ENCODE results near the gene RHOT2. TPM values are rescaled to one million over a fixed set of nuclear protein-coding genes. Genes with fewer than 3 reads are reported as not detected.

RHOT2 gene
- 100 to 1,000 TPM in 1 of 4 donors, 10 to 100 TPM in 3; 70.5 to 111 (median 77.6) TPM for polyA plus RNA-seq (ENCODE audit: insufficient read length in 4 of 4)

DNA sequence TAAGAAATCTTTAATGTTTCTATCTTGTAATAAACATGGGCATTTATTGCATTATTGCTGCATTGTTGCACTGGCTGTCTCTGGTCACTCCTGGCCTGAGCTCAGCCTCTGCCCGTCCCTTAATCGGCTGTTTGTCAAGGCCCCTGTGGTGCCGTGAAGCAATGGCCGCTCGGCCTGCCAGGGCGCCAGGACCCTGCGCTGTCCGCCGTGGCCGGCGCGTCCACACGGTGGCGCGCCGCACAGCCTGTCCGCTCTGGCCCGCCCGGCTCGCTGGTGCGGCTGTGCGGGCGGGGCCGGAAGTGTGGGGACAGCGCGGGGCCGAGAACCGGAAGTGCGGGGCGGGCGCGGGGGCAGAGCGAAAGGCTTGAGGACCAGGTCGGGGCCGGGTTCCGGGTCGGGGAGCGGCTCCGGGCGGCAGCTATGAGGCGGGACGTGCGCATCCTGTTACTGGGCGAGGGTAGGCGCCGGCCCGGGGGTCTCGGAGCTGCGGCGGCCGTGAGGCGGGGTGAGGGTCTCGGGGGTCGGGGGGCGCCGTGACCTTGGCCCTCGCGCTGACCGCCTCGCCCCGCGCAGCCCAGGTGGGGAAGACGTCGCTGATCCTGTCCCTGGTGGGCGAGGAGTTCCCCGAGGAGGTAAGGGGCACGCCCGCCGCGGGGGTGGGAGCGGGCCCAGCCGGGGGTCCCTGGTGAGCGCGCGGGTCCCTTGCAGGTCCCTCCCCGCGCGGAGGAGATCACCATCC, at the start of gene RHOT2:
Gene RHOT2 (plus strand): TSS at position 353 of the 739 bp plus-strand sequence. CDS start 68 bp downstream, at position 421.
- peak; percentile 79 to 85 (median 82) for DNase-seq (ENCODE audit: low read depth in 4 of 4, low spot score in 3 of 4)

DNA sequence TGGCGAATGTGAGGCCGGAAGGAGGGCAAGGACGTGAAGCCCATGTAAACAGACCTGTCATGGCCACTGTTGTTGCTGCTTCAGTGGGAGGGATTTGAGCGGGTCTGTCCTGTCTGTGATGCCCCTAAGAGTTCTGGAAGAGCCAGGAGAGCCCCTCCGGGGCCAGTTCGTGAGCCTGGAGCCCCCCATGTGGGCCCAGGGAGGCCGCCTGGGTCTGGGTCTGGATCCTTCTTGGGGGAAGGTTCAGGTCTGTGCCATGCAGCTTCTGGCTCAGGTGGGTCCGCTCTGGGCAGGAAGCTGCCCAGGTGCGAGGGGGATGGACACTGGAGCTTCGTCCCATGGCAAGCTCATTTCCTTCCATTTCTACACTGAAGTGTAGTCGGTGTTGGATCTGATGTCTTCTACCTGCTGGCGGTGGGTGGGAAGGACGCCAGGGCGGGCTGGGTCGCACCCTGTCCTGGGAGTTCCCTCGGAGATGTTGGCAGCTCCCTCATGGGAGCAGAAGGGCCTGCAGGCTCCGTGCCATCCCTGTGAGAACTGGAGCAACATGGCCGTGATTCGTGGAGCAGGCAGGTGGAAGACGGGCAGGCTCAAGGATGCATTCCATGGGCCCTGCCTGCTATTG, 48.3 kb upstream of the RHOT2 start:
- DNase-seq (ENCODE audit: low read depth in 4 of 4, low spot score in 3 of 4): no peak

DNA sequence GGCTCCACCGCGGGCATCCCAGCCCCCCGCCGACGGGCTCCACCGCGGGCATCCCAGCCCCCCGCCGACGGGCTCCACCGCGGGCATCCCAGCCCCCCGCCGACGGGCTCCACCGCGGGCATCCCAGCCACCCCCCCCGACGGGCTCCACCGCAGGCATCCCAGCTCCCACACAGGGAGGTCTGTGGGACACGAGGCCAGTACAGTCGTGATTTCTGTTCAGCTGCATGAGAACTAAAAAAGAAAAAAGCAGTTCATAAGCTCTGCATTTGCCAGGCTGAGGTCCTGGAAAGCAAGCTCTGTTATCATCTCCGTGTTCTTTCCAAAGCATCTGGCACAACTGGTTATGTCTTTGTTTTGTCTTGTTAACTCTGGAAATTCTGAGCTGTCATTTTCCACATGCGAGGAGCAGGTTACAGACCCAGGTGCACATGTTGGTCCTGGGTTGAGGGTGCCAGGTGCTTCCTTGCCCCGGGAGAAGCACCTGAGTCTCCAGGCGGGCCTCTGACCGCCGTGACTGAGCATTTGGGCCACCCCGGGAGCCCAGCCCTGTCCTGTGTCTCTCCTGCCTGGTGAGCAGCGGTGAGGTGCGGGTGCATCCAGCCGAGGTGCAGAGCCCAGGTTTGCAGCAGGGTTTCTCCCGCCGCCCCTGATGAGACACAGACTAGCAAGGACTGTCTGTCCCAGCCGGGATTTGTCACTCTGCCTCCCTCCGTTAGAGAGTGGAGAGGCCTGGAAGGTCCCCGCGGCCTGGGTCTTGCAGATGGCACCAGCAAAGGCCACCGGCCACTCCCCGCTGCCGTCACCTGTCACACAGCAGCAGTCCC, 47.0 kb upstream of the RHOT2 start:
- no peak for DNase-seq (ENCODE audit: low read depth in 4 of 4, low spot score in 3 of 4)

DNA sequence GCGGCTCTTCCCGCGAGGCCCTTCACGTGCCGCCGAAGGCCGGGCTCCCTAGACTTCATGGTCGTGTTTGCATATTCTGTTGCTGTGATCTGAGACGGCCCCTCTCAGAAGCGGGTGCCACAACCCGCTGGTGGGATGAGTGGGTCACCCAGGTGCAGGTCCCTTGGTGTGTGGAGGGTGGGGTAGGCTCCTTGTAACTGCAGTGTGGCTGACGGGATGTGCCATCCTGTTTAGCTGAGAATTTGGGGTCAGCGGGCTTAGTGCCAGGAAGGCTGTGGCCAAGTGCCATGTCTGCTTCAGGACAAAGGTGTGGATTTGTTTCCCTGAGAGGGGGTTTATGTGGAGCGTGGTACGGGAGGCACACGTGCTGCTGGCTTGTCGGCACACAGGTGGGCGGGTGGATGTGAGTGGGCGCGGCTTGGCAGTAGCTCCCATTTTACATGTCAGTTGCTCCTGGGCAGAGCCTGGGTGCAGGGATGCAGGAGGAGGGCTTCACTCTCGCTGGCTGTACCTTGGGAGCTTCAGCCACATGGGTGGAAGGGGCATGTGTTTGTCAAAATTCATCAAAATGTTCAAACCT, 46.3 kb upstream of the RHOT2 start:
- no peak for DNase-seq (ENCODE audit: low read depth in 4 of 4, low spot score in 3 of 4)

DNA sequence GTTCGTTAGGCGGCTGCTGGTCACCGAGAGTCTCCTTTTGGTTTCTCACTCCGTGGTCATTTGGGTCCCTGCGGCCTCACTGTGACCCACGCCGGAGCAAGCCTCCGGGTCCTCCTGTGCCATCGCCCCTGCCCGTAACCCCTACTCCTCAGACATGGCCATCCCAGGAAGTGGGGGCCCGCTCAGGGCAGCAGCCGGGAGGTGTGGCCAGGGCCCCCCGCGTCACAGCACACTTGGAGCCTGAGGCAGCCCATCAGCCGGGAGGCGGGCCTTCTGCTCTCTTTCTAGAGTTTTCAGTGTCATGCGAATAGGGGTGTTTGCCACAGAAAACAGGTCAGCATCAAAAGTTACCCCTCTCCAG, 45.0 kb upstream of the RHOT2 start:
- no peak for DNase-seq (ENCODE audit: low read depth in 4 of 4, low spot score in 3 of 4)

DNA sequence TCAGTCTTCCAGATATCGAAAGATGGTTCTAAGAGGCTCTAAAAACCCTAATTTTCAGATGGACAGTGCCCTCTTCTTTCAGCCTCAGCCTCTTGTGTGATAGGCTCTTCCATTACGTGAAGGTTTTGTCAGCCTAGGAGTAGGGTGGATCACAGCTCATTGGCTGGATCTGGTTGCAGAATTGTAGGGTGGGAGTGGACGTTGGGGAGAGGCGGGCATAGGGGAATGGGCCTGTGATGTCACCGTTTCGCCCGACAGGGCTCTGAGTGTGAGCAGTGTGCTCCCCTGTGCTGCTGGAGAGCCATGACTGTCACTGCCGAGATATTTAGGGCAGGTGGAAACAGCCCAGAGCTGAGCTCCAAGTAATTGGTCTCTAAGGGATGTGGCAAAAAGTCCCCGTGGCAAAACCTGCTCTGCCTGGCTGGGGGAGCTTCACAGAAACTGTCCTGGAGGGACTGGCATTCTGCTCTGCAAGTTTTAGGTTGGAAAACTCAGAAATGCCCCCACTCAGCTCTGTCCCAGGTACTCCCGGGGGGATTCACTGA, 43.3 kb upstream of the RHOT2 start:
- DNase-seq (ENCODE audit: low read depth in 4 of 4, low spot score in 3 of 4): no peak

DNA sequence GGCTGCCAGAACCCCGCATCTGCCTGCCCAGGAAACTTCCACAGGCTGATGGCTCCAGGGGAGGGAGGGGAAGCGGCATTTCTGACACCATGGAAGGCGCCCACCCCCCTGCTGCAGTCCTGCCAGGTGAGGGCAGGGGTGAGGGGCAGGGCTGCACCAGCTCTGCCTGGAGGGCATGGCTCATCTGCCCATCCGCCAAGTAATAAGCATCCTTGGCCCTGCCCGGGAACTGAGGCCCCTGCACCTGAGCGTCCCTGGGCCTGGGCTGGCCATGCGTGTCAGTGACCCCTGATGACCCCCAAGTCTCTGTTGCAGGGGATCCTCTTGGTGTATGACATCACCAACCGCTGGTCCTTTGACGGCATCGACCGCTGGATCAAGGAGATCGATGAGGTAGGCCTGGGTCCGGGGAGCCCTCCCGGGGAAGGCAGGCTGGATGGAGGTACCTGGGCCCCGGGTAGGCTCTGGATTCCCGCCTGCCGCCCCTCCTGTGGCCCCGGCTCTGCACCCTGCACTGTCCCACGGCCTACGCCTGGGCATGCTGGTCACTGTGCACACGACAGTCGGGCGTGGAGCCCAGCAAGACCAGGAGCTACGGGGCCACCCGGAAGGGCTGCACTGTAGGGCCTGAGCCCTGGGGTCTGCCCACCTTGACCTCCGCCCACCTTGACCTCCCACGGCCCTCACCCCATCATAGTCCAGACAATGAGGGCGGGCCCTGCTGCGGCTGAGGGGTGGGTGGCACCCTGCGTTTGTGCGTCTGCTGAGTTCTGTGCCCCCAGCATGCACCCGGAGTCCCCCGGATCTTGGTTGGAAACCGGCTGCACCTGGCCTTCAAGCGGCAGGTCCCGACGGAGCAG, 42.6 kb upstream of the RHOT2 start:
- no peak for DNase-seq (ENCODE audit: low read depth in 4 of 4, low spot score in 3 of 4)

DNA sequence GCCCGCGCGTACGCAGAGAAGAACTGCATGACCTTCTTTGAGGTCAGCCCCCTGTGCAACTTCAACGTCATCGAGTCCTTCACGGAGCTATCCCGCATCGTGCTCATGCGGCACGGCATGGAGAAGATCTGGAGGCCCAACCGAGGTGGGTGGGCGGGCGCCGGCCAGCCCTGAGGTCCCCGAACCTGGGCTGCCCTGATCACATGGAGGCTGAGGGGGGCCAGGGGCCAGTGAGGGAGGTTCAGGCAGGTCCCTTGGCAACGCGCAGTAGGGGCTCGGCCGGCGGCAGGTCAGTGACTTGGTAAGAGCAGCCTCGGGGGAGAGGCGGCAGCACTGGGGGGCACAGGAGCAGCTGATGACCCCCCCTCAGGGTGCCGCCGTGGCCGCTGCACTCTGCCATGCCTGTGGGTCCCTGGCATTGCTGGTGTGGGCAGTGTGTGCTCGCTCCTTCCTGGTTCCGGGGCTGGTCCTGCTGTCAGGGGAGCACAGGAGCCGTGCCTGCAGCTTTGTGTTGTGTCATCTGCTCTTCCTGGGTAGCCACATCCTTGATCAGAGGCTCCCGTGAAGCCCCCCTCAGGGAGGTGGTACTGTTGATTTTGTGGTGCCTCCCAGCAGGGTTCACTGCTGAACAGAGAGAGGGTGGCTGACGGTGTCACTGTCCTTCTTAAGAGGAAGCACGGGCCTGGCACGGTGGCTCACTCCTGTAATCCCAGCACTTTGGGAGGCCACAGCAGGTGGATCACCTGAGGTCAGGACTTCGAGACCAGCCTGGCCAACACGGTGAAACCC, 41.8 kb upstream of the RHOT2 start:
- DNase-seq (ENCODE audit: low read depth in 4 of 4, low spot score in 3 of 4): no peak

DNA sequence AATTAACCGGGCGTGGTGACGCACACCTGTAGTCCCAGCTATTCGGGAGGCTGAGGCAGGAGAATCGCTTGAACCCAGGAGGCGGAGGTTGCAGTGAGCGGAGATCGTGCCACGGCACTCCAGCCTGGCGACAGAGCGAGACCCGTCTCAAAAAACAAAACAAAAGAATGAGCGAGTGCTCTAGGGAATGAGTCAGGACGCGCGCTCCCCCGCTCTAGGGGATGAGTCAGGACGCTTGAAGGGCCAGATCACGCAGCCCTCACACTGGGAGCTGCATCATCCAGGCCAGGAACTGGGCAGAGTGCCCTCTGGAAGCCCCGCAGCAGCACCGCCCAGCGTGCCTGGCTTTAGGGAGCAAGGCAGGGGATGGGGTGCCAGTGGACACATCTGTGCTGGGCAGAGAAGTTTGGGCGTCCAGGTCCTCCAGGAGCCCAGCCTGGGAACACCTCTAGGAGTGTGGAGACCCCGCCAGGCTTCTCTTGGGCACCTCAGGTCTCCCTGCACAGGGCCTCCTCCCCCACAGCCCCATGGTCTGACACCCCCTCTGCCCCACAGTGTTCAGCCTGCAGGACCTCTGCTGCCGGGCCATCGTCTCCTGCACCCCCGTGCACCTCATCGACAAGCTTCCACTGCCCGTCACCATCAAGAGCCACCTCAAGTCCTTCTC, 41.0 kb upstream of the RHOT2 start:
- no peak for DNase-seq (ENCODE audit: low read depth in 4 of 4, low spot score in 3 of 4)

DNA sequence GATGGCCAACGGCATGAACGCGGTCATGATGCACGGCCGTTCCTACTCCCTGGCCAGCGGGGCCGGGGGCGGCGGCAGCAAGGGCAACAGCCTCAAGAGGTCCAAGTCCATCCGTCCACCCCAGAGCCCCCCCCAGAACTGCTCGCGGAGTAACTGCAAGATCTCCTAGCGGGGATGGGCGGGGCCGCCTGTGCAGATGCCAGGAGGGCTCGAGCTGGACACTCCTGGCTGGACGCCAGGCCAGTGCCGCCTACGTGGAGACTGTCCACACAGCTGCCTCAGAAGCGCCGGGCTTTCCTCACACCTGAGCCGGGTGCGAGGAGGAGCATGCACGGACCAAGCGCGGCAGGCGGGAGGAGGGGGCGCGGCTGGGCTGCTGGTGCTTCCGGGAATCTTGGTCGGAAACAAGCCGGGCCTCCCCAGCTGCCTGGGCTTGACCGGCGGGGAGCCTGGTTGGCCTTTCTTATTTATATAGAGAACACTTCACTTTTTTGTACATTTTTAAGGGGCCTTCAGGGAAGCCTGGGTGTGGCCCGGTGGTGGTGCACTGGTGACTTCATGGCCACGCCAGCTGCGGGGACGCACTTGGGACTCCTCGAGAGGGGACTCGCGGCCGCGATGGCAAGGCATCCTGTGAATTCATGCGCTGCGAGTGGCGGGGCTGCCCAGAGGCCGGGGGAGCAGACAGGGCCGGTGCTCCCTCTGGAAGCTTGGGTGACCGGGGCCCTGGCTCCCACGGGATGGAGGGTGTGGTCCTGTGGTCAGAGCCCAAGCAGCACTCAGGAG, 40.3 kb upstream of the RHOT2 start:
- DNase-seq (ENCODE audit: low read depth in 4 of 4, low spot score in 3 of 4): no peak

DNA sequence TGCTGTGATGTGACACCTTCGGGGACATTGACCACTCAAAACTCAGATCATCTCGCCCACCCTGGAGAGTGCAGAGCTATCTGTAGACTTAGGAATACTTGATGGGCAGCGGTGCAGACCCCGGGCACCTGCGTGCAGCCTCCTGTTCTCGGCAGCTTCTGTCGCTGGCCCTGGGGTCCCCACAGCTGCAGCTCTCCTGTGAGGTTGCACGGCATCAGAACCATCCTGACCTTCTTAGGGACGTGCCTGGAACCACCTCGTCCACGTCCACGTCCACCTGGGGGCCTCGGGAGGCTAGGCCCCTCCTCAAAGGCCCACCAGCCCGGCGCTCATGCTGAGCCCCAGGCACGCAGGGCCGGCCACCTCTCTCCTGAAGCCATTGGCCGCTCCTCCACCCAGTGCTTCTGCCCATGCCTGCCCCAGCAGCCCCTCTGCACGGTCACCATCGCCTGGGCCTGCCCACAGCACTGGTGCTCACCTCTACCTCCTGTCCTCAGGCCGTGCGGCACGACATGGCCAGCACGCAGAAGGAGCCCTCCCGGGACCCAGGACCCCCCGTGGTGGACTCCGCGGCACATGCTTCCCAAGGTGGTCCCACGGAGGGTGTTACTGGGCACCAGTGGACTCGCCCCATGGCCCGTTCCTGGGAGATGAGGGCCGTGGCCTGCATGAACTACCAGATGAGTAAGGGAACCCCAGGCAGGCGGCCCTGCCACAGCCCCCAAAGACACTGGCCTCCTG, 39.4 kb upstream of the RHOT2 start:
- DNase-seq (ENCODE audit: low read depth in 4 of 4, low spot score in 3 of 4): no peak

DNA sequence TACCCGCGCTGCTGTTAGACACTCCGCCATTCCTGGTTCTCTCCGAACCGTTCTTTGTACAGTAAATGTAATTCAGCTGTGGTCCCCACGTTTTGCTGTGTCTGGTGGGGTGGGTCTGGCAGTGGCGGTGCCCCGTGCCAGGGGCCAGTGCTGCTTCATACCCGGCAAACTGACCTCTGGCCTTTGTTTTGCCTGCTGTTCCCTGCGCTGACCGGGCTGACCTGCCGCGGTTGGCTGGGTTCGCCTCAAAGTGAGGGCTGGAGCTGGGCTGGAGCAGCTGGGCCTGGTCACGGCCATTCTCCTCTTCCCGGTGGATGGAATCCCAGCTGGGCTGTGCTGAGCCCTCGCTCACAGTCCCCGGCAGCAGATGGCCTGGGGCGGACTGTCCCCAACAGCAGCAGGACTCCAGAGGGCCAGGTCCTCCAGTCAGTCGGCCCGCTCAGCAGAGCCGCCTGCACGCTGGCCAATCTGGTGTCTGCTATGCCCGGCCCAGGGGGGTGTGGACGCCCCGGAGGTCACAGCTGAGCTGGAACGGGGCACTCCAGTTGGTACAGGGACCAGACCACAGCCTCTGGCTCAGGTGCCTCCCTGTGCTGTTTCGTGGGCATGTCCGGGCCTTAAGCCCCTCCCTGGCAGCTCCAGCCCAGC, 38.6 kb upstream of the RHOT2 start:
- DNase-seq (ENCODE audit: low read depth in 4 of 4, low spot score in 3 of 4): no peak

DNA sequence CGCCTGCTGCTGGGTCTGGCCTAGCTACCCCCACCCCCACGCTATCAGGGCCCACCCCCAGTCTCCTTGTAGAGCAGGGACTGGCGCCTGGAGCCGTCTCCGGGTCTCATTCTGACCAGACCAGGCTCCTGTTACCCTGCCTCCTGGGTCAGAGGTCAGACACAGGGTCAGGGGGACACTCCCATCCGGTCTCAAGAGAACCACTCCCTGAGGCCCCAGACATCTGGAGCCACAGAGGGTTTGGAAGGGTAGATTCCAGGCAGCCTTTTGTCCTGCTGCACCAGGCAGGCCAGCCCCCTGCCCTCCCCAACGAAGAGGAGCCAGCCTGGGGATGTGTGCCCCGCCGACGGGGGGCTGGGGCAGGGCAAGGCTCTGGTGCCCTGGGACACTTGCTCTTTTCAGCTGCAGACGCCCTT, 38.1 kb upstream of the RHOT2 start:
- DNase-seq (ENCODE audit: low read depth in 4 of 4, low spot score in 3 of 4): no peak

DNA sequence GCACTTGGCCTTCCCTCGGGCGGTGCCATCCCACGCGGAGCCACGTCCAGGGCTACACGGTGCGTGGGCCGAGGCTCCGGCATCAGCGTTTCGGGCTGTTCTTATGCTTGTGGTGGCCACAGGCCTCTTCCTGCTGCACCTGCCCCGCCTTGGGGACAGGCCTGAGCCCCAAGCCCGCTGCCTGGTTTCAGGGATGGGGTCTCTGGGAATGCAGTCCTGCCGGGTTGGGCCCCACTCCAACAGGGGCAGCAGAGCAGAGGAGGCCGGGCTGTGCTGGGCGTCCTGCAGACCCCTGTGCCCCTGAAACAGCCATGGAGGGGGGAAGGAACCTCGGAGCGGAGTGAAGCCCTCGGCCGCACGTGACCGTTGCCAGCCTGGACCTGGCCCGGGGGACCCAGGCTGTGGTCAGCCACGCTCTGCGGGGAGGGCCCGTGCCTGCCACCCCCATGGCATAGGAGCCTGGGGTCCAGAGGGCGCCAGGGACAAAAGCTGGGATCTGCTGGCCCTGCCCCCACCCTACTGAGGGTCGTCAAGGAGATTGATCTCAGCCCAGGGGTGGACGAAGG, 37.6 kb upstream of the RHOT2 start:
- no peak for DNase-seq (ENCODE audit: low read depth in 4 of 4, low spot score in 3 of 4)

DNA sequence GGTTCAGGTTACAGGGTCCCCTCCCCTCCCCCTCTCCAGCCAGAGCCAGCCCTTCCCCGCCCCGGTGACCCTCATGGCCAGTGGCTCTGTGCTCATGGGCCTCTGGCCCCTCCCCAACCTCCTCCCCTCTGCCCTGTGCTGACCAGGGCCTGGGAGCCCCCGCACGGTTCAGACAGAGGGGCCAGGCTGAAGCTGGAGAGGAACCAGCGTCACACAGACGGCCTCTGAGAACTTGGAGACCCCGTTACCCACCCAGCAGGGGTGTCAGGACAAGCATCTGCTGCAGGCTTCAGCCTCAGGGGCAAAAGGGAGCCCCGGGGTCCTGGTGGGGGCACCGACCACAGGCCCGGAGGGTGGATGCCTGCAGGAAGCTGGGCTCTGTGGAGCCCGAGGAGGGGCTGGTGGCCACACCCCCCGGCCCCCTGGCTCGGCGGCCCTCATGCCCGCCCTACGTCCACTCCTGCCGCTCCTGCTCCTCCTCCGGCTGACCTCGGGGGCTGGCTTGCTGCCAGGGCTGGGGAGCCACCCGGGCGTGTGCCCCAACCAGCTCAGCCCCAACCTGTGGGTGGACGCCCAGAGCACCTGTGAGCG, 37.0 kb upstream of the RHOT2 start, which contains the start of gene WFIKKN1:
Gene WFIKKN1 (plus strand): TSS at position 171 of the 591 bp plus-strand sequence. CDS start 269 bp downstream, at position 440.
- peak in 1 of 4 donors; percentile 30 for DNase-seq (ENCODE audit: low read depth in 4 of 4, low spot score in 3 of 4)

Data from right renal pelvis (tissue), 4 donors.